Measurements from ENCODE around the gene NCBP2. TPM values are rescaled to one million over a fixed set of nuclear protein-coding genes. Genes with fewer than 3 reads are reported as not detected.

Gene NCBP2
- total RNA-seq, 1 experiment from 2014 or later = 91.8 TPM

DNA sequence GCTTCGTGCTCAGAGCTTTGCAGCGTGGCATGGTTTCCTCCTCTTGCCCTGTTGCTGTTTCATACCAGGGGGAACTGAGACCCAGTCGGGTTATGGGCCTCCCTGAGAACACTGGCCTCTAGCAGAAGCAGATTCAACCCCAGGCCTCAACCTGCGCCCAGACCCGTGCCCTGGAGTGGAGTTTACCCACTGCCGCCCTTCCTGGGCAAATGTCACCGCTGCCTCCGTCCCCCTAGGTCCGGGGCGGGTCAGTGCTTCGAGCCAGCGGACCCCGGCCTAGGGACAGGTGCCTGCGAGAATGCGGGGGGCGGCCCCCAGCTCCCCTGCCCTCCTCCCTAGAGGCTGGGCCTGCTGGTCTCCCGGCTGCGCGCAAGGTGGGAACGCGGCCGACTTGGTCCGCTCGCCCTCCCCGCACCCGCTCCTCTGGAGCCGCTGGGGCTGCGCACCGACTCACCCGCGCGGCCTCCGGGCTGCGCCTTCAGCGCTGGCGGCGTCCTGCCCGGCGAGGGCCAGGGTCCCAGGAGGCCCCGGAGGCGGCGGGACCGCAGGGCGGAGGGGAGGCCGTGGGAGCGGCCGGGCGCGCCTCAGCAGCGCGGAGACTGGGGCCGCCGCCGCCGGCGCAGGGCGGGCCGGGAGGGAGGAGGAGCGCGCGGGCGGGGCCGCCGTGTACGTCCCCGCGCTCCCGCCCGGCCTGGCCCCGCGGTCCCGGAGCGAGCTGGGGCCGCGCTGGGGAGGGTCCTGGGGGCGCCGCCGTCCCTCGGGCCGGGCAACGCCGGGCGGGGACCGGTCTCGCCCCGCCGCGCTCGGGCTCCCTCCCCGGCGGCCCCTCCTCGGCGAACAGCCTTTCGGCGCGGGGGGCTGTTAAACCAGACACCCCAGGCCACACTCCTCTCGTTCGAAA lies 26.2 kb upstream of the NCBP2 start, which contains the start of gene PIGZ:
Gene PIGZ, minus strand, starts transcription at position 601 of the 901 bp plus-strand sequence. CDS start 16,802 bp downstream, outside the sequence.
- TF ChIP-seq CTCF (IDR thresholded peaks at IDR 0.05; ENCODE audit: unreplicated experiment) = no peak
- no peak within 1 kb of the TSS for H3K27ac Mint-ChIP-seq (ENCODE audit: low read depth, unreplicated experiment)
- ChIA-PET CTCF (interaction anchor here (0.5 kb wide), 1 partner anchor 582 kb away, joined by 3 read pairs; no protein-coding TSS in a partner anchor), POLR2A (interaction anchor here (0.6 to 3.8 kb wide), 3 partner anchors 26 to 100 kb away, joined by 3 to 30 read pairs (median 9); partner anchors contain the start of genes NCBP2 and SENP5)
- no peaks in the 10 kb centered on the region for H3K9me3 Mint-ChIP-seq (ENCODE audit: unreplicated experiment)
- H3K27me3 Mint-ChIP-seq (ENCODE audit: insufficient read depth, unreplicated experiment) = no peaks in the 10 kb centered on the region
- H3K4me3 Mint-ChIP-seq (ENCODE audit: unreplicated experiment) = peak within 1 kb of the TSS; percentile 73
- H3K36me3 Mint-ChIP-seq (ENCODE audit: insufficient read depth, unreplicated experiment) = peaks cover 5% of the 10 kb centered on the region
- DNase-seq (ENCODE audit: unreplicated experiment) = peak; percentile 45
- no peaks in the 10 kb centered on the region for H3K4me1 Mint-ChIP-seq (ENCODE audit: insufficient read depth, unreplicated experiment)
- BruUV-seq (replicated peaks) = no TSS peak
- intact Hi-C loops (cut with micrococcal nuclease) = loop anchor here (1.0 kb wide), 1 partner anchor 130 kb away; no protein-coding TSS in a partner anchor

DNA sequence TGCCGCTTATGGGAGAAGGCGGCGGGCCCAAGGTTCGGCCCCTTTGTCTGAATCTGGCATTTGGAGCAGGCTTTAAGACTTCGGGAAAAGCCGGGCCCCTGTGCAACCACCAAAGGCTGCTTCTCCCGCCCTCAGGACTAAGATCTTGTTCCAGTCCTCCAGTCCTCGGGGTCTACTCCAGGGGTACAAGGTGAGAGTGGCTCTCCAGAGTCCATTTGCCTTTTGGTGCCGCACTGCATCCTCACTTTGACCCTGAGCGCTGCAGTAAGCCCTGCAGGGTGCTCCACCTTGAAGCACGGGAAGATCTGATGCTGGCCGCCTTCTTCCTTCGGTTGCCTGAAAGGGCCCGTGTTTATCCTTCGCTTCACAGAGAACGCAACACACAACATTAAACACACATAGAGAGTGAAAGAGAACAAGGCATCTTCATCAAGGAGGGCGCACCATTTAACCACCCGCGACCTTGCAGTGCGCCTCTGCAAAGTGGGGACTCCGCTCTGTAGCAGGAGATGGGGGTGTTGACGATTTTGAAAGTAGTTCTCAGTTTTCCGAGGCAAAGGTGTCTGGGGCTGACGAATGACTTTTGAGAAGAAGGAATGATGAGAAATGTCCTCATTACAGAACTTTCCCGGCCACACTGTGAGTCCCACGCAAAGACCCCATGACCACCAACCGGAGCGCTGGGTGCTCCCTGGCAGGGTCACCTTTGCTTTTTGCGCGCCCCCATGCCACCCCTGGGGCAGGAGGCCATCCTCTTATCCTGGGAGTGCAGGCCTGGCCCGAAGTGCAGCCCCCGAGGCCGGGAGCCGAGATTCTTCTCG lies 25.3 kb upstream of the NCBP2 start:
- no peak overlapping the region for H3K27ac Mint-ChIP-seq (ENCODE audit: low read depth, unreplicated experiment)
- ChIA-PET CTCF (no interaction called here), POLR2A (interaction anchor here (3.8 kb wide), 1 partner anchor 25 kb away, joined by 30 read pairs; the partner anchor contains the start of gene NCBP2)
- H3K9me3 Mint-ChIP-seq (ENCODE audit: unreplicated experiment) = no peaks in the 10 kb centered on the region
- intact Hi-C loops (cut with micrococcal nuclease) = no loop called here
- TF ChIP-seq CTCF (IDR thresholded peaks at IDR 0.05; ENCODE audit: unreplicated experiment) = no peak
- peak overlapping the region; percentile 73 for H3K4me3 Mint-ChIP-seq (ENCODE audit: unreplicated experiment)
- TSS peak; percentile 34 for BruUV-seq (replicated peaks)
- H3K36me3 Mint-ChIP-seq (ENCODE audit: insufficient read depth, unreplicated experiment) = peaks cover 5% of the 10 kb centered on the region
- H3K27me3 Mint-ChIP-seq (ENCODE audit: insufficient read depth, unreplicated experiment) = no peaks in the 10 kb centered on the region
- no peak for DNase-seq (ENCODE audit: unreplicated experiment)
- no peaks in the 10 kb centered on the region for H3K4me1 Mint-ChIP-seq (ENCODE audit: insufficient read depth, unreplicated experiment)

- Mint-ChIP-seq H3K9me3 (ENCODE audit: unreplicated experiment) (no peaks in the 10 kb centered on the region), H3K36me3 (ENCODE audit: insufficient read depth, unreplicated experiment) (peaks cover 5% of the 10 kb centered on the region), H3K27me3 (ENCODE audit: insufficient read depth, unreplicated experiment) (no peaks in the 10 kb centered on the region), H3K4me1 (ENCODE audit: insufficient read depth, unreplicated experiment) (no peaks in the 10 kb centered on the region), H3K27ac (ENCODE audit: low read depth, unreplicated experiment) (no peak overlapping the region), H3K4me3 (ENCODE audit: unreplicated experiment) (no peak overlapping the region)
- no TSS peak for BruUV-seq (replicated peaks)
- DNase-seq (ENCODE audit: unreplicated experiment) = no peak
- POLR2A ChIA-PET = no interaction called here
- CTCF ChIA-PET = no interaction called here
- intact Hi-C loops (cut with micrococcal nuclease) = no loop called here
- no peak for TF ChIP-seq CTCF (IDR thresholded peaks at IDR 0.05; ENCODE audit: unreplicated experiment)
These were observed 24.4 kb upstream of the NCBP2 start for GRCh38 chr3:196966526-196967401.

Data from MCF 10A (cell line).